Naive thymus-derived CD8-positive, alpha-beta T cell (primary cell): ENCODE data around the gene BCAS1. TPM values are rescaled to one million over a fixed set of nuclear protein-coding genes. Genes with fewer than 3 reads are reported as not detected.

Source experiments
- ATAC-seq, 2 donors: fragments of 150-1000 bp; cut with Tn5 transposase in 1 of 2; sonication (Bioruptor Pico), chemical (Tn5 transposase) in 1 of 2; 1 replicate in 1 of 2; 2 replicates in 1 of 2; pipeline ENCODE4 v1.10.0; 2021; ENCODE audit warnings: mild to moderate bottlenecking in 2 of 2, moderate library complexity in 2 of 2
- POLR2A ChIA-PET: fragments of 350-600 bp; sonication (Branson Sonifier 250); formaldehyde crosslinking; loops from one replicate; lab custom pipeline; 2021; ENCODE audit warnings: antibody characterized with exemption; lab: Charles Lee
- DNase-seq, 10 donors: peaks; one replicate each; pipeline versions ENCODE4 v3.0.0 to v3.0.0-alpha.2; 2020 to 2022
- H3K27ac Mint-ChIP-seq, 10 donors: one replicate each; pipeline ENCODE4 v1.8.0; 2020 to 2022; ENCODE audit warnings: mild to moderate bottlenecking in 10 of 10, mixed read lengths in 10 of 10, moderate library complexity in 4 of 10, inconsistent platforms in 1 of 10
- H3K27me3 Mint-ChIP-seq, 5 donors: one replicate each; pipeline ENCODE4 v1.8.0; 2021 to 2022; ENCODE audit warnings: mixed read lengths in 5 of 5
- H3K36me3 Mint-ChIP-seq, 3 donors: one replicate each; pipeline ENCODE4 v1.8.0; 2020 to 2022; ENCODE audit warnings: mixed read lengths in 3 of 3, mild to moderate bottlenecking in 2 of 3, inconsistent platforms in 1 of 3
- H3K4me1 Mint-ChIP-seq, 4 donors: one replicate each; pipeline ENCODE4 v1.8.0; 2021 to 2022; ENCODE audit warnings: mixed read lengths in 4 of 4
- H3K4me3 Mint-ChIP-seq, 10 donors: one replicate each; pipeline ENCODE4 v1.8.0; 2020 to 2022; ENCODE audit warnings: mild to moderate bottlenecking in 10 of 10, mixed read lengths in 10 of 10, moderate library complexity in 6 of 10, inconsistent platforms in 1 of 10
- H3K9me3 Mint-ChIP-seq, 9 donors: one replicate each; pipeline ENCODE4 v1.8.0; 2020 to 2022; ENCODE audit warnings: mixed read lengths in 9 of 9, mild to moderate bottlenecking in 3 of 9, inconsistent platforms in 1 of 9, moderate library complexity in 1 of 9
- polyA plus RNA-seq, 3 donors: library from polyadenylated mRNA; unstranded; fragments of 300-500 nt; fragmentation: Illumina TruSeq; gene quantifications; one replicate each; pipeline ENCODE4 v1.2.3, GENCODE V29; 2021
- total RNA-seq, 8 experiments: library from RNA in 2 of 8; stranded (reverse) in 2 of 8; gene quantifications; one replicate each; pipeline ENCODE4 v1.2.3 and lab custom pipeline; 2021 to 2026

The BCAS1 gene
- total and polyA plus RNA-seq, 5 experiments from 2014 or later = not detected

DNA sequence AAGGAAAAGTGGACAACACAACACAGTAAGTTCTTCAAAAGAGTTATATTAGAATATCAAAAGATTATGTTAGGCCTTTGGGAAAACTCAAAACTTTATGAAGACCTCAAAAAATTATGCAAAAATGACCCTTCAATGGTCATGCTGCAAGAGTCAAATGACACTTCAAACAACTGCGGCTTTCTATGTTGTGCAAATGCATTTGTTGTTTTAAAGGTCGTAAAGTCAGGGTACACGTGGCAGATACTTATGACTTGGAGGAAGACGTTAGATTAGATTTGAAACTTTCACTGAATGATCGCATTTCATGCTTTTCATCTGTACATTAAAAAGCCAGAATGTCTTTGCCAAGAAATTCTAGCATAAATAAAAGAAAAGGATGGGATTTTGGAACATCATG is 31.4 kb downstream of the BCAS1 start:
- DNase-seq (no peak), ATAC-seq (no peak)
- H3K27ac Mint-ChIP-seq = no peak overlapping the region
- POLR2A ChIA-PET = no interaction called here
- no peak overlapping the region for H3K4me3 Mint-ChIP-seq
- peaks cover 0 to 2% (median 0%) of the 10 kb centered on the region in 3 donors for H3K36me3 Mint-ChIP-seq
- H3K27me3 Mint-ChIP-seq = peaks cover 0 to 5% (median 4%) of the 10 kb centered on the region in 5 donors
- peaks cover 0 to 2% (median 0%) of the 10 kb centered on the region in 9 donors for H3K9me3 Mint-ChIP-seq
- no peaks in the 10 kb centered on the region for H3K4me1 Mint-ChIP-seq

DNA sequence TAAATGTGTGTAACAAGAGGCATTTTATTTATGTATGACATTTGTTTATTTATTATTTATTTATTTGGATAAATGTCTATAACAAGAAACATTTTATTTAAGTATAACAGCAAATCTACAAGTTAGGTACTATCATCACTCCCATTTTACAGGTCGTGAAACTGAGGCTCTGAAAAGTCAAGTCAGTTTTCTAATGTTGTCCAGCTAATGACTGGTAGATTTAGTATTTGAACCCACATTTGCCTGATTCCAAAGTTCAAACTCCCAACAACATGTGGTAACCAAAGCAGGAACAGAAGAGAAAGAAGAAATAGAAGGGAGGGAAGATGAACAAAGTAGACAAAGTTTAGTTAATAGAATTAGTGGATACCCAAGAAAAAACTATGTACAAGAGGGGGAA is 32.9 kb downstream of the BCAS1 start:
- Mint-ChIP-seq H3K27me3 (peaks cover 0 to 13% (median 4%) of the 10 kb centered on the region in 5 donors), H3K4me1 (no peaks in the 10 kb centered on the region), H3K9me3 (peaks cover 3 to 9% (median 7%) of the 10 kb centered on the region in 9 donors), H3K36me3 (peaks cover 0 to 6% (median 2%) of the 10 kb centered on the region in 3 donors), H3K4me3 (no peak overlapping the region), H3K27ac (no peak overlapping the region)
- POLR2A ChIA-PET = no interaction called here
- DNase-seq (no peak), ATAC-seq (no peak)

DNA sequence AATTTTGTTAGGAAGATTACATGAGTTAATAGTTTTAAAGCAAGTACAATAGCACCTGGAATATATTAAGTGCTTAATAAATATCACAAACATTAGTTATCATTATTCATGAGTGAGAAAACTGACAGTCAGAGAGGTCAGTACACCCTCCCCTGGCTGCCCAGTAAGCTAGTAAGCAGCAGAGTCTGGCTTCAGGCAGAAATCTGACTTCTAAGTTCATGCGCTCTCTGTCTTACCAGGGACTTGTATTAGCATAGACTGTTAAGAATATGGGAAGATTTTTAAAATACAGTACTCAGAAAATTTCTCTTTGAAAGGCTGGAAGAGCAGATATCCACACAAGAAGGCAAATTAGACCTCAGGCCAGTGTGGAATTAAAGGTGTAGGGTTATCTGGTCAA is 40.8 kb downstream of the BCAS1 start:
- no peak overlapping the region for H3K4me3 Mint-ChIP-seq
- POLR2A ChIA-PET = no interaction called here
- ATAC-seq (no peak), DNase-seq (no peak)
- H3K4me1 Mint-ChIP-seq = no peaks in the 10 kb centered on the region
- peaks cover 9 to 28% (median 16%) of the 10 kb centered on the region in 9 donors for H3K9me3 Mint-ChIP-seq
- peaks cover 0 to 43% (median 7%) of the 10 kb centered on the region in 5 donors for H3K27me3 Mint-ChIP-seq
- H3K36me3 Mint-ChIP-seq = peaks cover 0 to 18% (median 5%) of the 10 kb centered on the region in 3 donors
- no peak overlapping the region for H3K27ac Mint-ChIP-seq

DNA sequence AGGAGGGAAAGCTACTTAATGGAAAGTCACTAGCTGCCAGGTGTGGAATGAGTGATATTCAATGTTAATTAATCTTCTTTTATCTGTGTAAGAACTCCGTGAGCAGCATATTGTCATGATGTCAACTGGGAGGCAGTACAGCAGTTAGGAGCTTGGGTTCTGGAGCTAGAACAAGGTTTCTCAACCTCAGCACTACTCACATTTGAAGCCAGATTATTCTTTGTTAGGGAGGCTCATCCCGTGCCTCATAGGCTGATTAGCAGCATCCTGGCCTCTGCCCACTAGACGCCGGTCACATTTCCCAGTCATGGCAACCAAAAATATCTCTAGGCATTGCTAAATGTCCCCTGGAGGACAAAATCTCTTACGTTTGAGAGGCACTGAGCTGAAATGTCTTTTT is 41.2 kb downstream of the BCAS1 start:
- Mint-ChIP-seq H3K27me3 (peaks cover 0 to 48% (median 10%) of the 10 kb centered on the region in 5 donors), H3K4me3 (no peak overlapping the region), H3K36me3 (peaks cover 0 to 18% (median 5%) of the 10 kb centered on the region in 3 donors), H3K4me1 (peaks cover 0 to under 1% (median 0%) of the 10 kb centered on the region in 4 donors), H3K27ac (no peak overlapping the region), H3K9me3 (peaks cover 9 to 28% (median 16%) of the 10 kb centered on the region in 9 donors)
- POLR2A ChIA-PET = no interaction called here
- ATAC-seq (no peak), DNase-seq (no peak)

DNA sequence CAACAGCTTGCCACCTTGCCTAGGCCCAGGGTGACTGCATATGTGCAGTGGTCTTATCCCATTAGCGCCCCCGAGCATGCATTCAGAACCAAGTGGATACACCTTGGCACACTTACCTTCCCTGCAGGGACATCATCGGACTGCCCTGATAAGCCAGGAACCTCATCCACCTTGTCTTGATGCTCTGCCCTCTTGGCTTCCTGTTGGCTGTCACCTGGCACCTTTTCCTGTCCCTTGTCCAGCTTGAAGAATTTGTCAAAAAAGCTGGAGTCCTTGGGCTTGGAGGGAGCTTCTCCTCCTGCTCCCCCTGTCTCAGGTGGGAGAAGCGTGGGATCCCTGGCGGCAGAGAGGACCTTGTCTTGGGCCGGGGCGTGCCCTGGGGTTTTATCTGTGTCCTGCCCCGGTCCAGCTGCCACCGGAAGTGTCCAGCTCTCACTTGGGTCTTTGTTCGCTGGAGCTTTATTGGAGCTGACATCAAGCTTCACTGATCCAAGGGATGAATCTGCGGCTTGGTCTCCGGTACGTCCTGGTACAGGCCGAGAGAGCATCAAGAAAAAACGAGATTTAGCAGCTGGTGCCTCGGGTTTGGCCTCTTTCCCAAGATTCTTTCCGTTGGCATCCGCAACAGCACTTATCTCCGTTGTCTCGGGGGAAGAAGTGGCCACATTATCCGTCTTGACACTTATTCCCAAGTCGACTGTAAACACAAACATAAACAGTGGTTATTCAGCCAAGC is 42.0 kb downstream of the BCAS1 start:
- no peak for ATAC-seq
- no peak overlapping the region for H3K4me3 Mint-ChIP-seq
- H3K27ac Mint-ChIP-seq = peak overlapping the region in 1 of 10 donors; percentile 41
- no peak for DNase-seq
- H3K27me3 Mint-ChIP-seq = peaks cover 0 to 53% (median 10%) of the 10 kb centered on the region in 5 donors
- peaks cover 9 to 28% (median 16%) of the 10 kb centered on the region in 9 donors for H3K9me3 Mint-ChIP-seq
- peaks cover 0 to 18% (median 5%) of the 10 kb centered on the region in 3 donors for H3K36me3 Mint-ChIP-seq
- peaks cover 0 to 2% (median 0%) of the 10 kb centered on the region in 4 donors for H3K4me1 Mint-ChIP-seq
- POLR2A ChIA-PET = no interaction called here

DNA sequence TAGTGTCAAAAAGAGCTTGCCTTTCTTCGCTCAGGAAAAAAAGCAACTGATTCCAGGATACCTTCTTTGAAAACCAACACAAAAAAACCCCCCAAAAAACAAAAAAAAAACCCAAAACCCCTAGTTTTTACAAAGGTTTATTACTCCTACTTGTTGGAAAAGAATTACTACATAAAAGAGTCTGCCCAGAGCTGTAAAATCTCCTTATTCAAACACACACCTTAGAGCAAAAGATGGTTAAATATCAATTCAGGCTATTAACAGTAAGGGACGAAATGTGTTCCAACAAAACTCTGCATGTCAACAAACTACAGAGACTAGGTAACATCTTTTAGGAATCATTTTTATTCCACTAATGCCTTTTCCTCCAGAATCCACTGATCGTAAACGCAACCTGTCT is 42.7 kb downstream of the BCAS1 start:
- Mint-ChIP-seq H3K4me1 (peaks cover 0 to 2% (median 0%) of the 10 kb centered on the region in 4 donors), H3K27ac (no peak overlapping the region), H3K4me3 (no peak overlapping the region), H3K27me3 (peaks cover 0 to 53% (median 6%) of the 10 kb centered on the region in 5 donors), H3K9me3 (peaks cover 2 to 23% (median 12%) of the 10 kb centered on the region in 9 donors), H3K36me3 (peaks cover 0 to 14% (median 5%) of the 10 kb centered on the region in 3 donors)
- POLR2A ChIA-PET = no interaction called here
- DNase-seq (no peak), ATAC-seq (no peak)

DNA sequence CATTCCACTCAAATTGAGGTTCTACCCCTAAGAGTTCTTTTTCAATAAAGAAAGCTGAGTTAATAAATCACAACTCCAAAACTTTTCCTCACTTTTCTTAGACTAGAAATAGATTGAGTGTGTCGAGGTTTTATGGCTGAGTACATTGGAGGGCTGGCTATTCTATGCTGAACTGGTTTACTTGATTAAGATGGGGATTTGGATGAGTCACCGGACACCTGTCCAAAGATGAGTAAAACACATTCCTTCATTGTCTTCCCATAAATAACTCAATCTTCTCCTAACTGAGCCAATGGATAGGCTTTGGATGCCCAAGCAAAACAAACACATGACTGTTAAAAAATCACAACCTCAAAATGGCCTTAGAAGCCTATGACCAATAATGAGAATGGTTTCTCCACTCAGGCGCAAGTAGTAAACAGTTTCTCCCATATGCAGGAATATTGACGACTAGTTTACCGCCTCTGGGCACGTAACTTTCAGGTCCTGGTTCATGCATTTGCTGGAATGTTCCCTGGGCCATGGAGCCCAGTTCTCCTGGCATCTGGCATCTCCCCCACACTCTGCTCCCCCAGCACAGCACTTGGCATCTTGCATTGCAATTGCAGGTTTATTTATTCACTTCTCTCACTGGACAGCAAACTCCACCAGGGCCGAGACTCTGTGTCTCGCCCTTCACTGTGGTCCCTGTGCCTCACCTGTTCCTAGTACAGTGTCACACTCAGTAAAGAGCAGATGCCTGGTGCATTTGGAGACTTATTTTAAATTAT is 43.9 kb downstream of the BCAS1 start:
- POLR2A ChIA-PET = no interaction called here
- Mint-ChIP-seq H3K36me3 (peaks cover 0 to 2% (median 0%) of the 10 kb centered on the region in 3 donors), H3K4me1 (peaks cover 0 to 2% (median 0%) of the 10 kb centered on the region in 4 donors), H3K27ac (no peak overlapping the region), H3K4me3 (no peak overlapping the region), H3K27me3 (peaks cover 0 to 53% (median 3%) of the 10 kb centered on the region in 5 donors), H3K9me3 (peaks cover 0 to 10% (median under 1%) of the 10 kb centered on the region in 9 donors)
- ATAC-seq (no peak), DNase-seq (no peak)

DNA sequence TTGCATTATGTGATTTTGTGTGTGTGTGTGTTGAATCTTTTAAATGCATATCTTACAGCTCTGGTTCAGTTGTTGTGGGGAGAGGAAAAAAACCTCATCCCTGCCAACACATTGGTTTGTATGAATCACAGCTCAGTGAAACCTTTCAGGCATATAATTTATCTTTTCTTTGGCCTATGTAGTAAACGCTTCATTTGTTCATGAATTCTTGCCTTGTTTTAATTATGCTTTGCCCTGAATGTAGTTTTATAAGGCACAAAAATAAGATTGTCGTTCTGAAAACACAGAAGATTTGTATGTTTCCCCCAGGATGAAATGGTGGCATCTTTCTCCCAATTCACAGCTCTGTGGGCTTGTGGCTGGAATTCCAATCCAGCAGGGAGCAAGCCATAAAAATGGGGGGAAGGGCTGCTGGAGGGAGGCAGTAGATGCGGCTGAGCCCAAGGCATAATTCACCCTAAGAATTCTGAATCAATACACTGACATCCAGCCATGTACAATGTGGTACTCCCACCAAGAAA is 45.1 kb downstream of the BCAS1 start:
- no peak for ATAC-seq

DNA sequence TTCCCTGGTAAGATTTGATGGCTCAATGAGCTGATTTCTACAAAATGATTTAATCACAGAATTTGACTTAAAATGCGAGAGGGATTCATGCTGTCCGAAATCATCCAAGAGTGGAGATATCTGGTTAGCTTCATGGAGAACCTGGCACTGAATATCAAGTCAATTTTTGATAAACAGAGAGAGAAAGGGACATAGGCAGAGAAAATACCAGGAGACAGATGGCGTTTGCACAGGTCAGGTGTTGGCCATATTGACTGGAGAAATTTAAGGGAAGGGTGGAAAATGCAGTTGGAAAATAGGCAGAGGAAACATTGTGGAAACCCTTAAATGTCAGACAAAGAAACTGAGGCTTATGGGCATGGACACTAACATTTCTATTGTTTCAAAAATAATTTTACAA is 47.0 kb downstream of the BCAS1 start:
- no peaks in the 10 kb centered on the region for H3K36me3 Mint-ChIP-seq
- DNase-seq (no peak), ATAC-seq (no peak)
- POLR2A ChIA-PET = no interaction called here
- peaks cover 0 to 42% (median 3%) of the 10 kb centered on the region in 5 donors for H3K27me3 Mint-ChIP-seq
- H3K4me1 Mint-ChIP-seq = peaks cover 0 to 2% (median 0%) of the 10 kb centered on the region in 4 donors
- no peak overlapping the region for H3K27ac Mint-ChIP-seq
- no peaks in the 10 kb centered on the region for H3K9me3 Mint-ChIP-seq
- H3K4me3 Mint-ChIP-seq = no peak overlapping the region

More for the DNA sequence above, 45.1 kb downstream of the BCAS1 start:
- Mint-ChIP-seq H3K36me3 (no peaks in the 10 kb centered on the region), H3K9me3 (no peaks in the 10 kb centered on the region), H3K27me3 (peaks cover 0 to 56% (median 3%) of the 10 kb centered on the region in 5 donors), H3K27ac (no peak overlapping the region), H3K4me1 (peaks cover 0 to 2% (median 0%) of the 10 kb centered on the region in 4 donors), H3K4me3 (no peak overlapping the region)
- DNase-seq = no peak
- POLR2A ChIA-PET = no interaction called here

DNA sequence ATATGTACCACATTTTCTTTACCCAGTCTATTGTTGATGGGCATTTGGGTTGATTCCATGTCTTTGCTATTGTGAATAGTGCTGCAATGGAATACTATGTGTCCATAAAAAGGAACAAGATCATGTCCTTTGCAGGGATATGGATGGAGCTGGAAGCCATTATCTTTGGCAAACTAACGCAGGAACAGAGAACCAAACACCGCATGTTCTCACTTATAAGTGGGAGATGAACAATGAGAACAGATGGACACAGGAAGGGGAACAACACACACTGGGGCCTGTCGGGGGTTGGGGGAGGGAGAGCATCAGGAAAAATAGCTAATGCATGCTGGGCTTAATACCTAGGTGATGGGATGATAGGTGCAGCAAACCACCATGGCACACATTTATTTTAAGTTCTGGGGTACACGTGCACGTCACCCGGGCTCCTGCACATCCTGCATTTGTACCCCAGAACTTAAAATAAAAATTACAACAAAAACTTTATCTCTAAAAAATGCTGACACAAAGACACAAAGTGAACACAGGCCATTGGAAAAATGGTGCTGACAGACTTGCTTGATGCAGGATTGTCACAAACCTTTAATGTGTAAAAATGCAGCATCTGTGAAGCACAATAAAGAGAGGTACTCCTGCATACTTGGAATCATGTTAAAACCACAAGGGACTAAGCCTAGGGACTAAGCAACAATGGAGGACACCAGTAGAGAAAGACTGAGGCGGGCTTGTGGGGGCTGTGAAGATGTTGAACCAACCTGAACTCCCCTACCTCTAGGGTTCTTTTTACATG is 48.8 kb downstream of the BCAS1 start:
- Mint-ChIP-seq H3K9me3 (no peaks in the 10 kb centered on the region), H3K36me3 (no peaks in the 10 kb centered on the region), H3K27ac (no peak overlapping the region), H3K4me3 (no peak overlapping the region), H3K27me3 (peaks cover 0 to 29% (median 3%) of the 10 kb centered on the region in 5 donors), H3K4me1 (peaks cover 0 to 11% (median 2%) of the 10 kb centered on the region in 4 donors)
- DNase-seq = no peak
- ATAC-seq = no peak
- POLR2A ChIA-PET = no interaction called here

DNA sequence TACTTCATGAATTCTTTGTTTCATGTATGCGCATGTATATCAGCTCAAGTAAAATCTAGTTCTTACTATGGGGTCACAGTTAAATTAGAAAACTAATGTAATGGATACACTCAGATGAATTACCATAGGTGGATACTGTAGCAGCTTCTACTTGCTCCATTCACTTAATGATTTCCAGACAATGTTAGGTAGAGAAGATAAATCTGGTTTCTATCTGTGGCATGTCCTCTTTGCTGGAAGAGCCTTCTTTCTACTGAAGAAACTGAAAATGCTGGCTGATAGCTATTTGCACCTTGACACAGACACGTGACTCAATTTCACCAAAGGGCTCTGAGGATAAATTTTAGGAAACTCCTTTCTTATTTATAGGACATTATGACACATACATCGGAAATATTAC is 49.5 kb downstream of the BCAS1 start:
- POLR2A ChIA-PET = no interaction called here
- no peak overlapping the region for H3K4me3 Mint-ChIP-seq
- no peaks in the 10 kb centered on the region for H3K36me3 Mint-ChIP-seq
- ATAC-seq (no peak), DNase-seq (no peak)
- no peaks in the 10 kb centered on the region for H3K9me3 Mint-ChIP-seq
- H3K4me1 Mint-ChIP-seq = peaks cover 0 to 11% (median 2%) of the 10 kb centered on the region in 4 donors
- no peak overlapping the region for H3K27ac Mint-ChIP-seq
- peaks cover 0 to 21% (median 3%) of the 10 kb centered on the region in 5 donors for H3K27me3 Mint-ChIP-seq

DNA sequence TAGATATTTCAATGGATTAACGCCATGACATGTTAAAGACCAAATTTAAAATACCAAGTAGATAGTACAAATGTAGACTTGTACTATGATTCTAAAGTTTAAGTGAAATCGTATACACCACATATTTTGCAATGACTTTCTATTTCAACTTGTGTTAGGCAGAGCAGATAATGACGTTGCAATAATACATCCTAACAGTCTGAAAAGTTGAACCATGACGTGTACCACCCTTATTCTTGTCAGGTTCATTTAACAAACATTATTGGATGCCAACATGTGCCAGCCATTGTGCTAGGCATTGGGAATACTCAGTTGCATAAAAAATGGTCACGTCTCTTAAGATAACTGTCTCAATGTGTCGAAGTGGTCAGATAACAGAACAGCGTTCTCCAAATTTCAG is 50.0 kb downstream of the BCAS1 start:
- DNase-seq (no peak), ATAC-seq (no peak)
- POLR2A ChIA-PET = no interaction called here
- Mint-ChIP-seq H3K9me3 (no peaks in the 10 kb centered on the region), H3K27me3 (peaks cover 0 to 19% (median 3%) of the 10 kb centered on the region in 5 donors), H3K27ac (no peak overlapping the region), H3K36me3 (no peaks in the 10 kb centered on the region), H3K4me3 (no peak overlapping the region), H3K4me1 (peaks cover 0 to 11% (median 2%) of the 10 kb centered on the region in 4 donors)
